ENCODE measurements around the gene SZT2.

The SZT2 gene

DNA sequence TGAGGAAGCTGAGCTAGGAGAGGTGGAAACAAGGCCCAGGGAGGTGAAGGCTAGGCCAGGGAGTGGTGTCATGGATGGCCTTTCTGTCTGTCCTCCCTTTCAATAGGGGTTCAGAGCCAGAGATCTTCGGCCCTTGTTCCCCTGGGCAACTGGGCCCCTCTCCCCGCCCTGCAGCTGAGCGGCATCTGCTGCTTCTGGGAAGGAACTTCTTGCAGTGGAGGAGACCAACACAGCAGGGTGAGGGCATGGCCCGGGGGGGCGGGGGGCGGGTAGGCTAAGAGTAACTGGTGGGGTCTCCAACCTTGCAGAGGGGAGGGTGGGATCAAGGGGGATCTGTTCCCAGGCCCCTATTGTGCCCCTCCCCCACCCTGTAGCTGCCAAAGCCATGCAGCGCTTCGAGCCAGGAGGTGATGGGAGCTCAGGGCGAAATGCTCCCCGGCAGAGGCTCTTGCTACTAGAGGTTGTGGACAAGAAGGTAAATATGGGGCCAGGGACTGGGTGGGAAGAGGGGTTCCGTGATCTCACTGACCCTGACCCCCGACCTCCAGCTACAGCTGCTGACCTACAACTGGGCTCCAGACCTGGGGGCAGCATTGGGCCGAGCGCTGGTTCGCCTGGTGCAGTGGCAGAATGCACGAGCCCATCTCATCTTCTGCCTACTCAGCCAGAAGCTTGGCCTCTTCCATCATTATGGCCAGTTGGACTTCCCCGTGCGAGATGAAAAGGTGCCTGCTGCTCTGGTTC is 52.4 kb downstream of the SZT2 start:
- no peak for DNase-seq (ENCODE audit: low read depth in 2 of 2)

DNA sequence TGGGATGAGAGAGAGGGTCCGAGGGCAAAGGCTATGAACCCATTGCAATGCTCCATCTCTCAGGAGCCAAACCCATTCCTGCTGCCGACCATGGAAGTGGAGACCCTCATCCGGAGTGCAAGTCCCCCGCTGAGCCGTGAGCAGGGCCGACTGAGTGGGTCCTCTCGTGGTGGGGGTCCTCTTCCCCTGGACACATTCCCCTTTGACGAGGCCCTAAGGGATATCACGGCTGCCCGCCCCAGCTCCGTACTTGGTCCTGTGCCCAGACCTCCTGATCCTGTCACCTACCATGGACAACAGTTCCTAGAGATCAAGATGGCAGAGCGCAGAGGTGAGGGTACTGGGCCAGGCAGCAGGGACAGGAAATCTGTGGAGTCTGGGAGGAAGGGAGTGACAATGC is 53.1 kb downstream of the SZT2 start:
- DNase-seq (ENCODE audit: low read depth in 2 of 2) = no peak

DNA sequence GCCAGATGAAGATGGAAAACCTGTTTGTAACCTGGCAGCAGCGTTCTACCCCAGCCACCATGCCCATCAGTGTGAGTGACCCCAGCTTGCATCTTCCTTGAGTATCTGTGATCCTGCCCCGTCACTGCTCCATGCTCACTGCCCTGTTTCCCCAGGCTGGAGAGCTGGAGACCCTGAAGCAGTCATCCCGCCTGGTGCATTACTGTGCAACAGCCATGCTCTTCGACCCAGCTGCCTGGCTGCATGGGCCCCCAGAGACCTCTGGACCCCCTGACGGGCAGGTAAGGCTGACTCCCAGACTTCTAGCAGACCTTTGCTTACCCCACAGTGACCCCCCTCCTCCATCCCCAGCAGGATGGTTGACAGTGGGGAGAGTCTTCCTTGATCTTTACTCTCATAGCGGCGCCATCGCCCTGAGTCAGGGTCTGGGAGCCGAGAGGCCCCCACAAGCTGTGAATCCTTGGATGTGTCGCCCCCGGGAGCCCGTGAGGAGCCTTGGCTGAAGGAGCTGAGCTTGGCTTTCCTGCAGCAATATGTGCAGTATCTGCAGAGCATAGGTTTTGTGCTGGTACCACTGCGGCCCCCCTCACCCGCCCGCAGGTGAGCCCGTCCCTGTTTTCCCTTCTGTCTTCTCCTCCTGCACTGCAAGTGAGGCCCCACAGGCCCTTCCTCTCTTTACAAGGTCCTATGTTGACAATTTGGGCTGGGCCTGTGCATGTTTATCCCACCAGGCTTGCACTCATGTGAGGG is 53.7 kb downstream of the SZT2 start:
- no peak for DNase-seq (ENCODE audit: low read depth in 2 of 2)

DNA sequence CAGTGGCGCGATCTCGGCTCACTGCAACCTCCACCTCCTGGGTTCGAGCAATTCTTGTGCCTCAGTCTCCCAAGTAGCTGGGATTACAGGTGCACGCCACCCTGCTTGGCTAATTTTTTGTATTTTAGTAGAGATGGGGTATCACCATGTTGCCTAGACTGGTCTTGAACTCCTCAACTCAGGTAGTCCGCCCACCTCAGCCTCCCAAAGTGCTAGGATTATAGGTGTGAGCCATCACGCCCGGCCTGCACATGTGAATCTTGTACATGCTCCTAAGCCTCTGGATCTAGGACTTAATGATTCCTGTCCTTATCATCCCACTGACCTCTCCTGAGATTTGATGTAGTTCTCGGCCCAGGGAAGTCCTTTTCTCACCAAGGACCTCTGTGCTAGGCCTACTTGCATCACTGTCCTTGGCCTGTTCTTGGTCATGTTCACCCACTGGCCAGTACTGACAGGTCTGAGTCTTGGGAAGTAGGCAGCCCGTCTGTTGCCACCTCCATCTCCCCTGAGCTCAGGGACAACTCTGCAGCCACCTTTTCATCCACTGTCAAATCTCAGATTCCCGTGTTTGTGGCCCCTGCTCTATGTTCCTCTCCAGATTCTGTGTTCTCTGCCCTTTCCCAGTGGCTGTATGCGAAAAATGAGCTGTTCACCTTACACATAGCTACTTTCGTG is 54.6 kb downstream of the SZT2 start:
- DNase-seq (ENCODE audit: low read depth in 2 of 2) = no peak

DNA sequence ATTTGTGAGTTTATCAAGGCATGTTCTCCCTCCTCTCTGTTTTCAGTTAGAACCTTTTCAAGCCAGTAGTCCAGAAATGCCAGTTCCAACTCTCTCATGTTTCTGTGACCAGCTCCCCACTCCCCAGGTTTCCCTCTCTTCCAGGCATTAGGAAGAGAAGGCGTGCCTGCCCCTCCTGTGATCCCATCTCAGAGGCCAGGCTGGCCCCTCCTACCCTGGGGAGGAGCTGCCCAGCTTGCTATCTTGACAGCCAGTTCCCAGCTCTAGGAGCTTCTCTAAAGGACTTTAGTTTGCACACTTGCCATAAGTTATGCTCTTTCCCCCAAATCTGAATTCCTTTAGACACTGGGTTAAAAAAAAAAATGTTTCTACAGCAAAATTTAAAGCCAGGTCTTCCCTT is 55.1 kb downstream of the SZT2 start:
- DNase-seq (ENCODE audit: low read depth in 2 of 2) = no peak

DNA sequence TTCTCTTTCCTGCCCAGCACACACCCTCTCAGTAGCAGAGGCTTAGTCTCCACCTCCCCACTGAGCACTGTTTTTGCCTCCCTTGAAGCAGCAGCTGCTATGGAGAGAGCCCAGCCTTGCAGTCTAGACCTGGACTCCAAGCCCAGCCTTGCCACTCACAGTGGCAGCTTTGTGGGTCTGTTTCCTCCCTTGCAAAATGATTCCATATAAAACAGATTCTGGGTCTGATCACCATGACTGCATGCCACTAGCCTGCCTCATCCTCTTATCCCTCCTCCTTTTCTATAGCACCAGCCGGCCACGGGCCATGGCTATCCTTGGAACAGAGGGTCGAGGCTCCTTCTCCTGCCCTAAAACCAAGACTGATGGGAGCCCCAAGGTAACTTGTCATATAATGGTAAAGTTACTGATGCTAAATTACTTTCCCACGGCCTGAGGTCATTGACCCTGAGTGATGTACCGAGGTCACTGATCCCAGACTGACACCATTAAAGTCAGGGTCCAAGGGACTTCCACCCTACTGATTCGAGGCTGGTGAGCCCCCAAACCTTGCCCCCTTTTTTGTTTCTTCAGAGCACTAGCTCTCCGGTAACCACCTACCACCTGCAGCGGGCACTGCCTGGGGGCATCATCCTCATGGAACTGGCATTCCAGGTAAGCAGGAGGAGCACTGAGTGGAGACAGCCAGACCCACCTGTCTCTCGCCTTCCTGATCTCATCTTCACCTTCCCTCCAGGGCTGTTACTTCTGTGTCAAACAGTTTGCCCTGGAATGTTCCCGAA is 56.1 kb downstream of the SZT2 start:
- DNase-seq (ENCODE audit: low read depth in 2 of 2) = no peak

DNA sequence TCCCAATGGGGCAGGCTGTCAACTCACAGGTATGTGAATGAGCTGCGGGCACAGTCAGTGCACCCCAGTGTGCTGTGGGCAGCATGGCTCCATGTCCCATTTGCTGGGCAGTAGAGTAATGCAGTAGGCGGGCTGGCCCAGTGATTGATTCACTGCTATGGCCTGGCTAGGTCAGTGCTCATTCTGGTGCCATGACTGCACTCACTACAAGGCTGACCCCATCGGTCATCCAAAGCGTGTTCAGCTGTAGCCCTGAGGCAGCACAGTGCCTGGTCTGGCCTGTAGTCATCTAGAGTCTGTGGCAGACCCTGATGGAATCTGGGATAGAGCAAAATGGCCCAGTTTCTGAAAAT is 56.7 kb downstream of the SZT2 start:
- DNase-seq (ENCODE audit: low read depth in 2 of 2) = no peak

DNA sequence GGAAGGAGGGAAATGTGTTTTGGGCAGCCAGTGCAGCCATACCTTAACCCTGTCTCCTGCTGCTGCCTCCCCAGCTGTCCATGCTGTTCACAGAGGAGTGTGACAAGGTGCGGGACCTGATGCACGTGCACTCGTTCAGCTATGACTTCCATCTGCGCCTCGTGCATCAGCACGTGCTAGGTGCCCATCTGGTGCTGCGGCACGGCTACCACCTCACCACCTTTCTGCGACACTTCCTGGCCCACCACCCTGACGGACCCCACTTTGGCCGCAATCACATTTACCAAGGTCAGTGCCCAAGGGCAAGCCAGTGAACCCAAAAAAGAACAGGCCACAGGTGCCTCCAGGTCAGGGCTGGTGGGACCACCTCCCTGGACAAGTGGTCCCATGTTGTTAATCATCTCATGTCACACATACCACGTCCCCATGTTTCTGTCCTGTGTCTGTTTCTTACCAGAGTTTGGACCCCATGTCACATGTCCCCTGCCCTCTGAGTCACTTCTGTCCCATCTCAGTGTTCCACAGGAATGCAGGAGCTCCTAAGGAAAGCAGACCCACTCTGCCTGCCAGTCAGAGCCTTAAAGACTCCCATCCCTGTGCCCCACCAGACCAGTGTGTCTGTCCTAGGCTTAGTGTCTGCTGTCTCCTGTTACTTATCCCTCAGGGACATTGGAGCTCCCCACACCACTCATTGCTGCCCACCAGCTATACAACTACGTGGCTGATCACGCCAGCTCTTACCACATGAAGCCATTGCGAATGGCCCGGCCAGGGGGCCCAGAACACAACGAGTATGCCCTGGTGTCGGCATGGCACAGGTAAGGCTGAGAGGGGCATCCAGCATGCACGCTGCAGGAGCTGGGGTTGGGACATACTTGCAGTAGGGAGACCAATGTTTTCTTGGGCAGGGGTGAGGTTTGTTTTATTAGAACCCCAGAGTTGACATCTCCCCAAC is 57.5 kb downstream of the SZT2 start:
- no peak for DNase-seq (ENCODE audit: low read depth in 2 of 2)

DNA sequence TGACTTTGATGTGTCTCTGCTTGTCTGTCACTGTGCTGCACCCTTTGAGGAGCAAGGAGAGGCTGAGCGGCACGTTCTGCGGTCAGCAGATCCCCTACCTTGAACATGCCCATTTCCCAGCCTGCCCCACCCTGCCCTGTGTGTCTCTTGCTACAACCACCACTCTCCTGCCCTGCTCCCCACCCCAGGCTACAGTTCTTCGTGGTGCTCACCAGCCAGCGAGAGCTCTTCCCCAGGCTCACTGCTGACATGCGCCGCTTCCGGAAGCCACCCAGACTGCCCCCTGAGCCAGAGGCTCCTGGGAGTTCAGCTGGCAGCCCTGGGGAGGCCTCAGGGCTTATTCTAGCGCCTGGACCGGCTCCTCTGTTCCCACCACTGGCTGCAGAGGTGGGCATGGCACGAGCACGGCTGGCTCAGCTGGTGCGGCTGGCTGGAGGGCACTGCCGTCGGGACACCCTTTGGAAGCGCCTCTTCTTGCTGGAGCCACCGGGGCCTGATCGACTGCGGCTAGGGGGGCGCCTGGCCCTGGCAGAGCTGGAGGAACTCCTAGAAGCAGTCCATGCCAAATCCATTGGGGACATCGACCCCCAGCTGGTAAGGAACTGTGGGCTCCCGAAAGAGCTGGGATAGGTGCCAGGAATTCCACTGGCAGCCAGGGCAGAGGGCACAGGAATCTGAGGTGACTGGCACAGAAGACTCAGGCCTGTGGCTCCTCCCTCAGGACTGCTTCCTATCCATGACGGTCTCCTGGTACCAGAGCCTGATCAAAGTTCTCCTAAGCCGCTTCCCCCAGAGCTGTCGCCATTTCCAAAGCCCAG is 58.4 kb downstream of the SZT2 start:
- DNase-seq (ENCODE audit: low read depth in 2 of 2) = no peak

DNA sequence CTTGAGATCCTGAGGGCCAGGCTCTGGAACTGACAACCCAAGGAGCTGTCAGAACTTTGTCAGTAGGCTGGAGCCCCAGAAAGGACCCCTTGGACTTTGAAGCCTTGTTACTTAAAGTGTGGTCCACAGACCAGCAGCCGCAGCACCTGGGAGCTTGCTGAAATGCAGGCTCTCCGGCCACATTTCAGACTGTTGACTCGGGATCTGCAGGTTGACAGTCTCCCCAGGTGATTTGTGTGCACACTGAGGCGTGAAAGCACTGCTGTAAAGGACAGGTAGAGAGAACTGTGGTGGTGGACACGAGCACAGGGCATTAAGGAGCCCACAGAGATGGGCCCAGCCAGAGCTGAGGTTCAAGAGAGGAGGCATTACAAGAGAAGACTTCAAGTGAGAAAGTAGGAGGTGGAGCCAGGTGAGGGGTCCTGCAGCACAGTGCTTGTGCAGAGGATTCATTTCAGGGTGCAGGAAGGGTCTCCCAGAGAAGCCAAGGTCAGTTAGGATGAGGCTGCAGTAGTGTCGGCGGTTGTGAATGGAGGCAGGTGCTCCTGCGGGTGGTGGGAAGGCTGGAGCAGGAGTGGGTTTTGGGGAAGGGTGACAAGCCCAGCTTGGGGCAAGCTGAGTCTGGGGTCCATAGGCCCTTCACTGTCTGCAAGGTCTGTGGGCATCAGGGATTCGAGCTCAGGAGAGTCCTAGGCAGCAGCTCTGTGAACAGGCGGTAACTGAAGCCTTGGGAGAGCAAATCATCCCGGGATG is 59.4 kb downstream of the SZT2 start:
- no peak for DNase-seq (ENCODE audit: low read depth in 2 of 2)

DNA sequence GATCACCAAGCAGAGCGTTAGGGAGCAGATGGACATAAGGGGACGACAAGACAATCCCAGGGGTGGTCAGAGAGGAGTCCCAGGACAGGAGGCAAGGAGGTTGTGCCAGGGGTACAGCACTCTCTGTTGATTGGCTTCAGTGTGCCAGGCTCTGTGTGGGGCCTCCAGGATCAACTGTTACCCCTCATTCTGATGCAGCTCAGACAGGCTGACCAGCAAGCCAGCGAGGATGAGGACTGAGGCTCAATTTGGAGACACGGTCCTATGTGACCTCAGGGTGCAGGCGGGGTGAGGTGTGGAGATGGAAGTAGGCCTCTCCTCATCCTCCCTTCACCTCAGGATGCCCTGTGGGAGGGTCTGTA is 60.0 kb downstream of the SZT2 start:
- DNase-seq (ENCODE audit: low read depth in 2 of 2) = no peak

DNA sequence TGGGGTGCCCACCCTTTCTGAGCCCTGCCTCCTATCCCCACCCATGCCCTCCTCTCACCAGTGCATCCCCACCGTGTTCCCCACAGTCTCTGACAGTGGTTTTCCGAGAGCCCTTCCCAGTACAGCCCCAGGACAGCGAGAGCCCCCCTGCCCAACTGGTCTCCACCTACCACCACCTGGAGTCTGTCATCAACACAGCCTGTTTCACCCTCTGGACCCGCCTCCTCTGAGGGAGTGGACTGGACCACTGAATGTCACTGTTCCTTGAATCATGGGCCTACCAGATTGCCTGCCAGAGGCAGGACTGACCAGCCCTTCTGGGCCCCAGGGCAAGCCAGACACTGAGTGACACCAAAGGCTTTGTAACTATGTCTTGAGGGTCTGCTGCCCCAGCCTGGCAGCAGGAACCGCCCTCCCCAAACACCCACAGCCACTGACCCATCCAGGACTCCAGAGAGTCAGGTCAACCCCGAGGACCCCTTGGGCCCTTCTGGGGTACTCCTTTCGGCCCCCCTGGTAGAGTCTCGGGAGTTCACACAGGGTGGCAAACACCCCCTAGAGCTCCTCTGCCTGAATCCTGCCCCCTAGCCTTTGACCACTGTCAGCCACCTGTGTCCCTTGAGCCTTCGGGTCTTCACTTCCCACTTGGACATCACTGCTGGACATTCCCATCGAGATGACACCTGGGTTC is 60.7 kb downstream of the SZT2 start:
- no peak for DNase-seq (ENCODE audit: low read depth in 2 of 2)

DNA sequence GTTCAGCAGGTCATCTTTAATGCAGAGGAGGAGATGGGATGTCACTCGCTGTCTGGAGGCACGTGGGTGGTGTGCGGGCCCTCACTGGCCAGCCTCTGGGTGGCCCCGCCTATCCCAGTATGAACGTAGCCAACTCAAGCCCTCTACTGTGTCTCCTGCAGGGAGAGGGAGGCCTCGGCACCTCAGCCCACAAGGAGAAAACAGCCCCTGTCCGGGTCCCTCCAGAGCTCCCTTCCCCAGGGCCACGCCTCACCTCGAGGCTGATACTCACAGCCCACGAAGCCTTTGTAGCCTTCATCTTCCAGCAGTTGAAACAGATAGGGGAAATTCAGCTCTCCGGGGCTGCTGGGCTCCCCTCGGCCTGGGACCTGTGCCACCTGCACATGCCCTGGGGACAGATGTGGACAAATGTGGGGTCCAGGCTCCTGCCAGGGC is 61.5 kb downstream of the SZT2 start:
- no peak for DNase-seq (ENCODE audit: low read depth in 2 of 2)

DNA sequence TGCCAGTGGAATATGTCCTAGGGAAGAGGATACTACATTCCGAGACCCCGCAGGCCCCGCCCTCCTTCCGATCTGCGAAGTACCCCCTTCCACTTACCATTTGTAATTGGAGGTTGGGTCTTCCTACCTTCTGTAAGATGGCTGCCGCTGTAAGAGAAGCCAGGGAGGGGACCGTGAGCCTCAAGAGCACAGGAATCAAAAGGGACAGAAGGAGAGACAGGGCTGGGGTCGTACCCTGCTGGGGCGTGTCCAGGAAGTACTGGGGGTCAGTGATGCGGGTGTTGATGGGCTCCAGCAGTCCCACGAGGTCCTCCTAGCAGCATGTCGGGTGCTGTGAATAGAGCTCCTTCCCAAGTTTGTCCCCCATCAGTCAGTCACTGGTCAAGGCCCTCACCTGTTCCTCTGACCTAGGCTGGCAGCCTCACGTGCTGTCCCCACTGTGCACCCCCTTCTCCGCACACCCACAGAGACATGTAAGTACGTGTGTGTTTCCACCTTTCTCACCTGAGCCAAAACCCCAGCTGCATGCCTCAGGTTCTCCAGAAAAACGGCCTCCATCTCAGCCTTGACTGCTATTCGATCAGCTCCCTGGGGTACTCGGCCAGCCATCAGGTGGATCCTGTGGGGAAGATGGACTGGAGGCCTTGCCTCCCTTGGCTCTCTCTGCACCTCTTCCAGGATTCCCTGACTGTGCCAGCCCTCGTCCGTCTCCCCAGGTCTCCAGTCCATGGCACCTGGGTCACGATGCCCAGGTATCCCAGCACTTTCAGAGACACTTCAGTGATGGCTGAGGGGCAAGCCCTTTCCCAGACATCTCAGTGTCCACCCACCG is 62.2 kb downstream of the SZT2 start:
- no peak for DNase-seq (ENCODE audit: low read depth in 2 of 2)

DNA sequence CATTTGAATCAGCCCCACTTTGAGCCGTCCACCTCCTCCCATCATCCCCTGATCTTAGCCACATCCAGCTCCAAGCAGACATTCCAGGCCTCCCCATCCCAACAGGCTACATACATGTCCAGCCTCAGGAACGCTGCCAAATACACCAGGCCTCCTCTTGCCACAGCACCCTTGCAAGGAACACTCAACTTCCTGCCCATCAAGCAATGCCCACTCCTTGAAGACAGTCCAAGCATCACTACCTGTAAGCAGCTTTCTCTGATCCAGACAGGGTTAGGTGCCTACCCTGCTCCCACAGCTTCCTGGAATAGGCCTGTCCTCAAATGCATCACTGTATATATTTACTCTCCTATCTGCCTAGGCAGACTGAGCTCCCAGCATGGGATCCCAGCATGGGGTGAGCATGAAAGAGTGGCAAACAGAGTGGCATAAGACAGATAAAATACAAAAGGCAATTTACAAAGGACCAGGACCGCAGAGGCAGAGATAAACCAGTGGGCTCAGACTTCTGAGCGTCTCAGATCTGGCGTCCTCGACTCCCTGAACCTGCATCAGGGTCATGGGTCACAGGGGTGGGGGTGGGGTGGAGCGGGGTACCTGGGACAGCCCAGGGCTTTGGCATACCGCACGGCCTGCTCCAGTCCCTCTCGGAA is 63.2 kb downstream of the SZT2 start:
- no peak for DNase-seq (ENCODE audit: low read depth in 2 of 2)

DNA sequence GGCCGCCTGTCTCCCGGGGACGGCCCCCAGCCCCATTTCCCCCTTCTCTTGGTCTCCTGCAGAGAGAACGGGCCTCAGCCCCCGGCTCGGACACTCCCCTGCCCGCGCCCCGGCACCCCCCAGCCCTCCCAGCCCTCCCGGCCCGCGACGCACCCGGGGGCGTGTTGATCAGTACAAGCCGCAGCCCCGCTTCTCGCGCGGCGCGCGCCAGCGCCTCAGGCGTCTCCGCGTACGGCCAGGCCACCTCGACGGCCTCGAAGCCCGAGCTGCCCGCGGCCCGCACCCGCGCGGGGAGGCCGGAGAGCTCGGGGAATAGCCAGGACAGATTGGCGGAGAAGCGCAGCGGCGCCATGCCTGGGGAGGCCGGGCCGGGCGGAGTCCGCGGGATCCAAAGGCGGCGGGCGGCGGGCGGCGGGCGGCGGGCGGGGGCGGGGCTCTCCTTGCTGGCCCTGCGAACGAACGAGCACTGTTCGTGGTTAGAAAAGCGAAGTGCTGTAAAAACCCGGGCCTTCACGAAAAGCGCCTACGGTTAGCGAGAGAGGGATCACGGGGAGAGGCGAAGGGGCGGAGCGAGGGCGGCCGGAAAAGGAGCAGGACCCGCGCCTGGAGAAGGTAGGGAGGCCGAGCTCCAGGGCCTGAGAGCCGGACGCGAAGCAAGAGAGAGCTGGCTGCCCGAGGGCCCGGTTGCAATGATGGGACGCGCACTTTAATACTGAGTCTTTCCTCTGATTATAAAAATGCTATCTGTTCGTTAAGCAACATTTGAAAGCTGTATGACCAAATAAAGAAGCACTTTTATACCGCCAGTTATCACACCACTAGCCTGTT is 64.0 kb downstream of the SZT2 start, which contains the start of gene HYI:
TSS of gene HYI (minus strand) at position 490 of the 828 bp plus-strand sequence. CDS start at position 352, 138 bp downstream.
- DNase-seq (ENCODE audit: low read depth in 2 of 2) = peak; percentile 19 to 24
